ENCODE data around the gene XRRA1. TPM values are rescaled to one million over a fixed set of nuclear protein-coding genes. Genes with fewer than 3 reads are reported as not detected.

The XRRA1 gene
- total RNA-seq, 1 experiment from 2014 or later: 10.4 TPM

DNA sequence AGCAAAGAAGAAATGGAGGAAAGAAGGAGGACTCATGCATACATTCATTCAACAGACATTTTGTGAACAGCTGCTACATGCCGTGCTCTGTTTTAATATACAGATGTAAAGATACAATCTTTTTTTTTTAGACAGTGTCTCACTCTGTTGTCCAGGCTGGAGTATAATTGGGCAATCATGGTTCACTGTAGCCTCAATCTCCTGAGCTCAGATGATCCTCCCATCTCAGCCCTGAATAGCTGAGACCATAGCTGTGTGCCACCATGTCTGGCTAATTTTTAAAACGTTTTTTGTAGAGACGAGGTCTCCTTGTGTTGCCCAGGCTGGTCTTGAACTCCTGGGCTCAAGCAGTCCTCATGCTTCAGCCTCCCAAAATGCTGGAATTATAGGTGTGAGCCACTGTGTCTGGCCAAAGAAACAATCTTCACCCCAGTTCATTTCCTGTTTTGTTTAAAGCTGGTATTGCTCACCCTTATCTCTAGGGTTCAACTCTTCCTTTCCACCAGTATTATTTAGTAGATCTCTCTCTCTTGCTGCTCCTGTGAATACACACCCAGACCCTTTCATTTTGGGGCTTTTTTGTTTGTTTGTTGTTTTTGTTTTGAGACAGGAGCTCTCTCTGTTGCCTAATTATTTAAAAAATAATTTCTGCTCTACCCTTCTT, 130.5 kb downstream of the XRRA1 start:
- peaks cover under 1% of the 10 kb centered on the region; the same call in 1 of the 2 replicates for H3K9me3 Mint-ChIP-seq
- no peaks in the 10 kb centered on the region for H3K27me3 Mint-ChIP-seq (ENCODE audit: low read depth)
- TF ChIP-seq FOXP1 (CRISPR knock-in tag; IDR thresholded peaks at IDR 0.05; ENCODE audit: borderline replicate concordance) (no peak), GTF2I (CRISPR knock-in tag; conservative IDR thresholded peaks at IDR 0.05) (no peak), ETV6 (CRISPR knock-in tag; IDR thresholded peaks at IDR 0.05) (no peak), FOXK1 (CRISPR knock-in tag; IDR thresholded peaks at IDR 0.05) (no peak)
- TF ChIP-seq, protein P1, sequence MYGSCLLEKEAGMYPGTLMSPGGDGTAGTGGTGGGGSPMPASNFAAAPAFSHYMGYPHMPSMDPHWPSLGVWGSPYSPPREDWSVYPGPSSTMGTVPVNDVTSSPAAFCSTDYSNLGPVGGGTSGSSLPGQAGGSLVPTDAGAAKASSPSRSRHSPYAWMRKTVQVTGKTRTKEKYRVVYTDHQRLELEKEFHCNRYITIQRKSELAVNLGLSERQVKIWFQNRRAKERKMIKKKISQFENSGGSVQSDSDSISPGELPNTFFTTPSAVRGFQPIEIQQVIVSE (CRISPR knock-in tag; IDR thresholded peaks at IDR 0.05; ENCODE audit: borderline replicate concordance): no peak
- TF ChIP-seq, protein P2, sequence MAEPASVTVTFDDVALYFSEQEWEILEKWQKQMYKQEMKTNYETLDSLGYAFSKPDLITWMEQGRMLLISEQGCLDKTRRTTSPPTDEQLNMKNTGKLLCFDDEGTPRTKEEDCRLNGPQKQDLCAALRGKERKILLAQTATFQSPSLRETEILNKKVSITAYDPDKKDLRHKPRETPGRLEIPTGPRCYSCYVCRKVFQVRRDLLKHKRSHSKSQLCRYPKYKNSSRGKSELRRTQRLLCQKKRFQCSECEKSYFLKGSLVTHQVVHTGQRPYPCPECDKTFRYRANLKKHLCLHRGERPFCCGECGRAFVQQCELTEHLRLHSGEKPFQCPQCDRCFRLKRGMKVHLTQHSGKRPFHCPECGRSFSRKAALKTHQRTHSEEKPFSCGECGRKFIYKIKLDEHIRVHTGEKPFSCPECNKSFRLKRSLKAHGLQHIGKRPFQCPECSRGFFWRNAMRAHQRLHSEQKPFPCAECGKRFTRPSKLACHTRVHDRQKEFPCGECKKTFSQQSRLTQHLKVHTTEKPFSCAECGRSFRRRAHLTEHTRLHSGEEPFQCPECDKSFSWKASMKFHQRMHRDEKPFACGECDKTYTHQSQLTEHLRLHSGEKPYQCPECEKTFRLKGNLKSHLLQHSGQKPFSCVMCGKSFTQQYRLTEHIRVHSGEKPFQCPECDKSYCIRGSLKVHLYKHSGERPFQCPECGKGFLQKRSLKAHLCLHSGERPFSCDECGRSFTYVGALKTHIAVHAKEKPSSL (CRISPR knock-in tag; conservative IDR thresholded peaks at IDR 0.05): no peak
- POLR2A ChIA-PET: no interaction called here
- no peaks in the 10 kb centered on the region for H3K4me1 Mint-ChIP-seq
- H3K36me3 Mint-ChIP-seq: peaks cover 7% of the 10 kb centered on the region
- H3K4me3 Mint-ChIP-seq: no peak overlapping the region
- DNase-seq (ENCODE audit: low spot score) (no peak), ATAC-seq (no peak)
- CTCF ChIA-PET: no interaction called here
- H3K27ac Mint-ChIP-seq: no peak overlapping the region

DNA sequence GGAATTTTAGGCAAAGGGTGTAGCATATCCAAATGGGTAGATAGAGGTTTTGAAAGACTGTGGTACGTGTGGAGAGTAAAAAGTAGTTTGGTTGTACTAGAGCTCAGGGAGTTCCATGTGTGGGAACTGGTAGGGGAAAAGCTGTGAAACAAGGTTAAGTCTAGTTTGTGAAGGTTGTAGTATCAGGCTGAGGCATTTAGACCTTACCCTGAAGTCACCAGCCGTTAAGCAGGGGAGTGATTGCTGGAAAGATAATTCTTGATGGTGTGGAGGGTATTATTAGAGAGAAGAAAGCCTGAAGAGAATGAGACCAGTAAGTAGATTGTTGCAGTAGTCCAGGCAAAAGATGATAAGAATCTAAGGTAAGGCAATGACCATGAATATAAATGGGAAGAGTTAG, 132.2 kb downstream of the XRRA1 start:
- Mint-ChIP-seq H3K9me3 (no peaks in the 10 kb centered on the region), H3K27me3 (ENCODE audit: low read depth) (no peaks in the 10 kb centered on the region), H3K27ac (no peak overlapping the region), H3K4me3 (no peak overlapping the region), H3K4me1 (no peaks in the 10 kb centered on the region), H3K36me3 (peaks cover 3% of the 10 kb centered on the region)
- ATAC-seq (no peak), DNase-seq (ENCODE audit: low spot score) (no peak)
- TF ChIP-seq, protein P3, sequence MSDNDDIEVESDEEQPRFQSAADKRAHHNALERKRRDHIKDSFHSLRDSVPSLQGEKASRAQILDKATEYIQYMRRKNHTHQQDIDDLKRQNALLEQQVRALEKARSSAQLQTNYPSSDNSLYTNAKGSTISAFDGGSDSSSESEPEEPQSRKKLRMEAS (CRISPR knock-in tag; IDR thresholded peaks at IDR 0.05): no peak
- TF ChIP-seq ZNF317 (CRISPR knock-in tag; IDR thresholded peaks at IDR 0.05; ENCODE audit: borderline replicate concordance, low read depth) (no peak), NFYB (CRISPR knock-in tag; conservative IDR thresholded peaks at IDR 0.05; ENCODE audit: low read depth) (no peak), KAT7 (CRISPR knock-in tag; IDR thresholded peaks at IDR 0.05; ENCODE audit: borderline replicate concordance) (no peak), RELA (CRISPR knock-in tag; IDR thresholded peaks at IDR 0.05; ENCODE audit: borderline replicate concordance) (no peak), FOXK1 (CRISPR knock-in tag; IDR thresholded peaks at IDR 0.05) (no peak)
- TF ChIP-seq, protein P4, sequence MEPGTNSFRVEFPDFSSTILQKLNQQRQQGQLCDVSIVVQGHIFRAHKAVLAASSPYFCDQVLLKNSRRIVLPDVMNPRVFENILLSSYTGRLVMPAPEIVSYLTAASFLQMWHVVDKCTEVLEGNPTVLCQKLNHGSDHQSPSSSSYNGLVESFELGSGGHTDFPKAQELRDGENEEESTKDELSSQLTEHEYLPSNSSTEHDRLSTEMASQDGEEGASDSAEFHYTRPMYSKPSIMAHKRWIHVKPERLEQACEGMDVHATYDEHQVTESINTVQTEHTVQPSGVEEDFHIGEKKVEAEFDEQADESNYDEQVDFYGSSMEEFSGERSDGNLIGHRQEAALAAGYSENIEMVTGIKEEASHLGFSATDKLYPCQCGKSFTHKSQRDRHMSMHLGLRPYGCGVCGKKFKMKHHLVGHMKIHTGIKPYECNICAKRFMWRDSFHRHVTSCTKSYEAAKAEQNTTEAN (CRISPR knock-in tag; IDR thresholded peaks at IDR 0.05): no peak
- TF ChIP-seq, protein P5, sequence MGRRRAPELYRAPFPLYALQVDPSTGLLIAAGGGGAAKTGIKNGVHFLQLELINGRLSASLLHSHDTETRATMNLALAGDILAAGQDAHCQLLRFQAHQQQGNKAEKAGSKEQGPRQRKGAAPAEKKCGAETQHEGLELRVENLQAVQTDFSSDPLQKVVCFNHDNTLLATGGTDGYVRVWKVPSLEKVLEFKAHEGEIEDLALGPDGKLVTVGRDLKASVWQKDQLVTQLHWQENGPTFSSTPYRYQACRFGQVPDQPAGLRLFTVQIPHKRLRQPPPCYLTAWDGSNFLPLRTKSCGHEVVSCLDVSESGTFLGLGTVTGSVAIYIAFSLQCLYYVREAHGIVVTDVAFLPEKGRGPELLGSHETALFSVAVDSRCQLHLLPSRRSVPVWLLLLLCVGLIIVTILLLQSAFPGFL (CRISPR knock-in tag; IDR thresholded peaks at IDR 0.05; ENCODE audit: borderline replicate concordance): no peak
- TF ChIP-seq, protein P6, sequence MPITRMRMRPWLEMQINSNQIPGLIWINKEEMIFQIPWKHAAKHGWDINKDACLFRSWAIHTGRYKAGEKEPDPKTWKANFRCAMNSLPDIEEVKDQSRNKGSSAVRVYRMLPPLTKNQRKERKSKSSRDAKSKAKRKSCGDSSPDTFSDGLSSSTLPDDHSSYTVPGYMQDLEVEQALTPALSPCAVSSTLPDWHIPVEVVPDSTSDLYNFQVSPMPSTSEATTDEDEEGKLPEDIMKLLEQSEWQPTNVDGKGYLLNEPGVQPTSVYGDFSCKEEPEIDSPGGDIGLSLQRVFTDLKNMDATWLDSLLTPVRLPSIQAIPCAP (CRISPR knock-in tag; IDR thresholded peaks at IDR 0.05): no peak
- CTCF ChIA-PET: no interaction called here
- POLR2A ChIA-PET: no interaction called here

DNA sequence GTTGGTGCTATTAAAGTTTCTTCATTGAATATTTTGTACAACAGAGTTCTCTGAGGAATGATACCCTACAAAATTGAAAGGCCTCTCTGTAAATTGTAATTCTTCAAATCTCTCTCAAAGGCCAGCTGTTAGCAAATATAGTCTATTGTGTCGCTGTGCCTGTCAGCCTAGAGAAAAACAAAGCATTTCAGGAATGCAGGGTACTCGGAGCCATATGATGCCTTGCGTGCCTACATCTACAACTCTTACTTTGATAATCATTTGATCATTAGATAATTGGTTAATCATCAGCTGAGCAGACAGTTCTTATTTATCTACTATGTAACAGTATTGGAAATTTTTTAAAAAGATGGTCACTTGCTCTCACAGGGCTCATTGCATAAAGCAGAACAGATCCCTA, 132.9 kb downstream of the XRRA1 start:
- DNase-seq (ENCODE audit: low spot score): no peak
- ChIA-PET POLR2A (no interaction called here), CTCF (no interaction called here)
- Mint-ChIP-seq H3K36me3 (peaks cover 2% of the 10 kb centered on the region), H3K9me3 (no peaks in the 10 kb centered on the region), H3K27ac (no peak overlapping the region), H3K4me3 (no peak overlapping the region), H3K27me3 (ENCODE audit: low read depth) (no peaks in the 10 kb centered on the region), H3K4me1 (no peaks in the 10 kb centered on the region)
- no peak for ATAC-seq
- TF ChIP-seq RORB (CRISPR knock-in tag; IDR thresholded peaks at IDR 0.05) (no peak), CREM (CRISPR knock-in tag; IDR thresholded peaks at IDR 0.05) (no peak), CBFB (CRISPR knock-in tag; IDR thresholded peaks at IDR 0.05; ENCODE audit: low read depth) (no peak), ZNF423 (CRISPR knock-in tag; IDR thresholded peaks at IDR 0.05) (no peak), FOXJ3 (CRISPR knock-in tag; IDR thresholded peaks at IDR 0.05; ENCODE audit: borderline replicate concordance) (no peak), ZNF671 (CRISPR knock-in tag; IDR thresholded peaks at IDR 0.05) (no peak), NFATC4 (CRISPR knock-in tag; IDR thresholded peaks at IDR 0.05) (no peak)
- TF ChIP-seq, protein P7, sequence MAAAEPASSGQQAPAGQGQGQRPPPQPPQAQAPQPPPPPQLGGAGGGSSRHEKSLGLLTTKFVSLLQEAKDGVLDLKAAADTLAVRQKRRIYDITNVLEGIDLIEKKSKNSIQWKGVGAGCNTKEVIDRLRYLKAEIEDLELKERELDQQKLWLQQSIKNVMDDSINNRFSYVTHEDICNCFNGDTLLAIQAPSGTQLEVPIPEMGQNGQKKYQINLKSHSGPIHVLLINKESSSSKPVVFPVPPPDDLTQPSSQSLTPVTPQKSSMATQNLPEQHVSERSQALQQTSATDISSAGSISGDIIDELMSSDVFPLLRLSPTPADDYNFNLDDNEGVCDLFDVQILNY (CRISPR knock-in tag; IDR thresholded peaks at IDR 0.05): no peak
- TF ChIP-seq, protein P8, sequence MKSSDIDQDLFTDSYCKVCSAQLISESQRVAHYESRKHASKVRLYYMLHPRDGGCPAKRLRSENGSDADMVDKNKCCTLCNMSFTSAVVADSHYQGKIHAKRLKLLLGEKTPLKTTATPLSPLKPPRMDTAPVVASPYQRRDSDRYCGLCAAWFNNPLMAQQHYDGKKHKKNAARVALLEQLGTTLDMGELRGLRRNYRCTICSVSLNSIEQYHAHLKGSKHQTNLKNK (CRISPR knock-in tag; IDR thresholded peaks at IDR 0.05): no peak

Data from WTC11 (cell line).